Spleen (tissue), 11 donors: ENCODE measurements around the gene DPEP2. TPM values are rescaled to one million over a fixed set of nuclear protein-coding genes. Genes with fewer than 3 reads are reported as not detected.
"Not testable (repeated sequence)": the region's sequence is repeated elsewhere in the genome, so short reads cannot be mapped to it uniquely, and the experiment has no call there.

Experiments
- DNase-seq: peaks from one replicate; pipeline ENCODE4 v3.0.0-alpha.2; 2020
- H3K27ac ChIP-seq, 8 donors: fragments of 200-600 bp; sonication (generic) in 7 of 8; 1 replicate in 4 of 8; 2 replicates in 4 of 8; pipeline versions ENCODE4 v1.5.0 to v1.8.0; 2016 to 2021; ENCODE audit warnings: inconsistent platforms in 4 of 8, mild to moderate bottlenecking in 4 of 8, moderate library complexity in 1 of 8
- H3K27me3 ChIP-seq, 7 donors: fragments of 200-600 bp; sonication (generic) in 6 of 7; replicated peaks in 1 of 7; 1 replicate in 4 of 7; 2 replicates in 3 of 7; pipeline versions ENCODE4 v1.5.0 to v1.8.0; 2016 to 2021; ENCODE audit warnings: inconsistent platforms in 3 of 7, mild to moderate bottlenecking in 1 of 7
- H3K36me3 ChIP-seq, 6 donors: fragments of 200-600 bp; sonication (generic) in 5 of 6; 1 replicate in 4 of 6; 2 replicates in 2 of 6; pipeline versions ENCODE4 v1.5.0 to v1.8.0; 2016 to 2021; ENCODE audit warnings: inconsistent platforms in 2 of 6
- H3K4me1 ChIP-seq, 6 donors: fragments of 200-600 bp; sonication (generic) in 5 of 6; 1 replicate in 3 of 6; 2 replicates in 3 of 6; pipeline versions ENCODE4 v1.5.0 to v1.8.0; 2016 to 2021; ENCODE audit warnings: inconsistent platforms in 3 of 6
- H3K4me3 ChIP-seq, 8 donors: fragments of 200-600 bp; sonication (generic) in 7 of 8; 1 replicate in 4 of 8; 2 replicates in 4 of 8; pipeline versions ENCODE4 v1.5.0 to v1.8.0; 2016 to 2021; ENCODE audit warnings: inconsistent platforms in 4 of 8, mild to moderate bottlenecking in 4 of 8, moderate library complexity in 2 of 8
- H3K9me3 ChIP-seq, 8 donors: fragments of 200-600 bp; sonication (generic) in 7 of 8; 1 replicate in 4 of 8; 2 replicates in 4 of 8; pipeline versions ENCODE4 v1.5.0 to v1.8.0; 2016 to 2021; ENCODE audit warnings: inconsistent platforms in 4 of 8
- POLR2A ChIP-seq, 3 donors: fragments of 450-650 bp; IDR thresholded peaks; one replicate each; pipeline ENCODE4 v1.5.1; 2017; ENCODE audit warnings: antibody characterized with exemption in 3 of 3, mild to moderate bottlenecking in 1 of 3
- POLR2AphosphoS5 ChIP-seq, 3 donors: sonication (generic); formaldehyde crosslinking; IDR thresholded peaks; one replicate each; pipeline ENCODE4 v1.5.1; 2017; ENCODE audit warnings: antibody characterized with exemption in 3 of 3
- WGBS, 5 donors: extraction: QIAGEN DNeasy Blood & Tissue Kit in 3 of 5; methylation state at CpG; one replicate each; pipeline versions ENCODE4 v1.1.5 to v1.1.7; 2013 to 2018; 5-methylcytosine and 5-hydroxymethylcytosine counted together
- intact Hi-C: fragments of 100-400 bp; cut with DNase I; formaldehyde crosslinking; loops from one replicate; pipeline ENCODE4 v1.15.0; 2023; ENCODE audit warnings: low total_unique reads
- polyA plus RNA-seq, 3 donors: library from polyadenylated mRNA; stranded (reverse); fragments of 200-250 nt; gene quantifications; one replicate each; pipeline ENCODE4 v1.2.1, GENCODE V29; 2013
- total RNA-seq, 7 donors: library from RNA; depleted of rRNA in 3 of 7; stranded (reverse); fragments of >200 nt in 3 of 7; fragmentation: NEBNext Ultra II Directional in 4 of 7; extraction: Animal tissue kit (Norgen Biotek cat#: 25700) in 4 of 7; gene quantifications; one replicate each; pipeline versions ENCODE4 v1.1.0 to v1.2.1, GENCODE V29; 2016 to 2021
- TF ChIP-seq, protein P1 (sequence below), 11 experiments: fragments of 200-600 bp in 7 of 11; fragments of 450-650 bp in 4 of 11; sonication (generic) in 4 of 11; IDR thresholded peaks in 8 of 11; conservative IDR thresholded peaks in 3 of 11; 1 replicate in 7 of 11; 2 replicates in 4 of 11; pipeline versions ENCODE4 v1.4.0 to v1.8.0; 2016 to 2021; ENCODE audit warnings: antibody characterized with exemption in 11 of 11, inconsistent platforms in 4 of 11, mild to moderate bottlenecking in 1 of 11
- donor health status: healthy with polysubstance abuse.
- donor health status: DM: no; HTN: no; CAD: no; lungs with moderate emphysema.
- donor health status: DM: no; HTN: no; CAD: no.
- donor health status: Bipolar disorder and iron deficiency.
- donor health status: healthy.
- donor health status: DM: no; HTN: no; CAD: no.
- donor health status: DM: yes; HTN: yes; CAD: no.

Gene DPEP2
- total and polyA plus RNA-seq, 10 donors: 18.6 to 79.6 (median 29.3) TPM

DNA sequence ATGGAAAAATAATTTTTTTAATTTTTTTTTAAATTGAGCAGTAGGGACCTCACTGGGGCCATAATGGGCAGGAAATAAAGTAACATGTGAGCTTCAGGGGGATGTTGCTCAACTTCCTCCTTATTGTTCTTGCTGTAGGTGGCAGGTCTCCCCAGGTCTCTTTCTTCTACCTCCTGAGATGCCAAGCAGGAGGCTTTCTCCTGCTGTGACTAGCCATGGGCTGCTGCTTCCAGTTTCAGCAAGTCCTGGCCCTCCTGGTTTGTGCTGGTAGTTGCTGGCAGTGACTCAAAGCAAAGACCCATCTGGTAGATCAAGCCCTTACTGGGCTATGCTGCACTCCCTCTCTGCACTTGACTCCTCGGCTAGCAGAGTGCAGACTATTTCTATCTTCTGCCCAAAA lies 14.2 kb upstream of the DPEP2 start:
- TF ChIP-seq, protein P1, sequence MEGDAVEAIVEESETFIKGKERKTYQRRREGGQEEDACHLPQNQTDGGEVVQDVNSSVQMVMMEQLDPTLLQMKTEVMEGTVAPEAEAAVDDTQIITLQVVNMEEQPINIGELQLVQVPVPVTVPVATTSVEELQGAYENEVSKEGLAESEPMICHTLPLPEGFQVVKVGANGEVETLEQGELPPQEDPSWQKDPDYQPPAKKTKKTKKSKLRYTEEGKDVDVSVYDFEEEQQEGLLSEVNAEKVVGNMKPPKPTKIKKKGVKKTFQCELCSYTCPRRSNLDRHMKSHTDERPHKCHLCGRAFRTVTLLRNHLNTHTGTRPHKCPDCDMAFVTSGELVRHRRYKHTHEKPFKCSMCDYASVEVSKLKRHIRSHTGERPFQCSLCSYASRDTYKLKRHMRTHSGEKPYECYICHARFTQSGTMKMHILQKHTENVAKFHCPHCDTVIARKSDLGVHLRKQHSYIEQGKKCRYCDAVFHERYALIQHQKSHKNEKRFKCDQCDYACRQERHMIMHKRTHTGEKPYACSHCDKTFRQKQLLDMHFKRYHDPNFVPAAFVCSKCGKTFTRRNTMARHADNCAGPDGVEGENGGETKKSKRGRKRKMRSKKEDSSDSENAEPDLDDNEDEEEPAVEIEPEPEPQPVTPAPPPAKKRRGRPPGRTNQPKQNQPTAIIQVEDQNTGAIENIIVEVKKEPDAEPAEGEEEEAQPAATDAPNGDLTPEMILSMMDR (IDR thresholded peaks at IDR 0.05 in 8 of 11, conservative IDR thresholded peaks at IDR 0.05 in 3 of 11): no peak
- TF ChIP-seq POLR2A (IDR thresholded peaks at IDR 0.05): no peak
- no peak for TF ChIP-seq POLR2AphosphoS5 (IDR thresholded peaks at IDR 0.05)
- no peaks in the 10 kb centered on the region for H3K27me3 ChIP-seq
- no peaks in the 10 kb centered on the region for H3K9me3 ChIP-seq
- intact Hi-C loops: no loop called here
- no peaks in the 10 kb centered on the region for H3K36me3 ChIP-seq
- peak overlapping the region in 1 of 8 donors; percentile 52 for H3K4me3 ChIP-seq
- no peak for DNase-seq
- 30 to 73% (median 42%) methylated on average over 1 of the region's 1 CpG for WGBS, 5 donors
- H3K27ac ChIP-seq: peak overlapping the region in 7 of 8 donors; percentile 54 to 90 (median 80)
- peaks cover 0 to 28% (median 9%) of the 10 kb centered on the region in 6 donors for H3K4me1 ChIP-seq

DNA sequence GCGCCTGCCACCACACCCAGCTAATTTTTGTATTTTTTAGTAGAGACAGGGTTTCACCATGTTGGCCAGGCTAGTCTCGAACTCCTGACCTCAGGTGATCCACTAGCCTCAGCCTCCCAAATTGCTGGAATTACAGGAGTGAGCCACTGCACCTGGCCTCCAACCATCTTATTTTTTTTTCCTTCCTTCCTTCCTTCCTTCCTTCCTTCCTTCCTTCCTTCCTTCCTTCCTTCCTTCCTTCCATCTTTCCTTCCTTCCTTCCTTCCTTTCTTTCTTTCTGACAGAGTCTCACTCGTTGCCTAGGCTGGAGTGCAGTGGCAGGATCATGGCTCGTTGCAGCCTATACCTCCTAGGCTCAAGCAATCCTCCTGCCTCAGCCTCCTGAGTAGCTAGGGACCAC lies 10.6 kb upstream of the DPEP2 start:
- H3K27me3 ChIP-seq, H3K36me3 ChIP-seq, intact Hi-C loops, H3K9me3 ChIP-seq, DNase-seq, H3K4me3 ChIP-seq, H3K27ac ChIP-seq: not testable (repeated sequence)
- 66 to 85% (median 78%) methylated on average over 4 of the region's 4 CpGs for WGBS, 5 donors
- H3K4me1 ChIP-seq: peaks cover 0 to 62% (median 30%) of the 10 kb centered on the region in 6 donors

DNA sequence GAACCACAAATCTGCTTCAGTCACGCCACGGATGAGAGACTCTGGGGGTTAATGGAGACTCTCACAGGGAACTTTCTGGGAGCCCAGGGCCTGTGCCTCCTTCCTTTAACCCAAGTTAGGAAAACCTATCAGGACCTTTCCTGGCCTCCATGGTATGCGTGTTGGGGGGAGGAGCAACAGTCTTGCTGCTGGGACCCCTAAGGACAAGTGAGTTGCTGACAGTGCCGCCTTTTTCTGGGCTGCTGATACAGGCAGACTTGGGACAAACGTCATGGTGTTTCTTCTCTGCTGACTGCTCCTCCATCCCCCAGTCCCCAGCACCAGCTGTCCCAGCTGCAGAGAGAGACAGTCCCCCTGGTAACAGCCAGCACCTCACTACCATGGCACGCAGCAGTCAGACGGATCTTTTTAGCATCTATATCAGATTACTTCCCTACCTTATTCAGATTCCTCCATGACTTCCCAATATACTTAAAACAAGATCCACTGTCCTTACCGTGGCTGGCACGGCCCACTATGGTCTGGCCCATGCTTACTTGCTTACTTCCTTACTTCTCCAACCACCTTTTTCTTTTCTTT lies 10.0 kb upstream of the DPEP2 start:
- H3K4me1 ChIP-seq: peaks cover 0 to 63% (median 36%) of the 10 kb centered on the region in 6 donors
- intact Hi-C loops: no loop called here
- TF ChIP-seq POLR2AphosphoS5 (IDR thresholded peaks at IDR 0.05) (no peak), POLR2A (IDR thresholded peaks at IDR 0.05) (no peak)
- TF ChIP-seq, protein P1 (IDR thresholded peaks at IDR 0.05 in 8 of 11, conservative IDR thresholded peaks at IDR 0.05 in 3 of 11): no peak
- no peak for DNase-seq
- H3K36me3 ChIP-seq: no peaks in the 10 kb centered on the region
- no peak overlapping the region for H3K4me3 ChIP-seq
- H3K9me3 ChIP-seq: no peaks in the 10 kb centered on the region
- peak overlapping the region in 1 of 8 donors; percentile 96 for H3K27ac ChIP-seq
- H3K27me3 ChIP-seq: no peaks in the 10 kb centered on the region
- 81 to 88% (median 84%) methylated on average over 9 of the region's 9 CpGs for WGBS, 5 donors

DNA sequence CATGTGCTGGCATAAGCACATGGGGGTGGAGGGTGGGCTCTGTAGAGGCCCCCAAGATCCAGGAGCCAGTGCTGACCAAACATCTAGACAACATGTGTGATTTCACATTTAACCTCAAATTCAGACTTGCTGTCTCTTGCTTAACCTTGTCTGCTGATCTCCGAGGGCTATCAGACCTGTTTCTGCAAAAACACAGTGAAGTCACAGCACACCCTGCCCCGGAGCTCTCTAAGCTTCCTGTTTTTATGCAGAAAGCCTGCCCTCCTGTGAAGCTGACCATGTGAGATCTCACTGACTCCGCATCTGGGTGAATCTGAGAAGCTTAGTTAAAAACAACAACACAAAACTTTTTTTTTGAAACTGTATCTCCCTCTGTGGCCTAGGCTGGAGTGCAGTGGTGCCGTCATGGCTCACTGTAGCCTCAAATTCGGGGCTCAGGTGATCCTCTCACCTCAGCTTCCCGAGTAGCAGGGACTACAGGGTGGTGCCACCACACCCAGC lies 6.6 kb upstream of the DPEP2 start:
- intact Hi-C loops: no loop called here
- peak overlapping the region; percentile 86 to 96 (median 92) for H3K27ac ChIP-seq
- no peaks in the 10 kb centered on the region for H3K27me3 ChIP-seq
- 21 to 24% (median 22%) methylated on average over 6 of the region's 6 CpGs for WGBS, 5 donors
- peak; percentile 91 for DNase-seq
- H3K4me1 ChIP-seq: peaks cover 4 to 66% (median 33%) of the 10 kb centered on the region in 6 donors
- H3K9me3 ChIP-seq: no peaks in the 10 kb centered on the region
- TF ChIP-seq POLR2AphosphoS5 (IDR thresholded peaks at IDR 0.05) (peak in 2 of 3 donors; percentile 33 to 86), POLR2A (IDR thresholded peaks at IDR 0.05) (no peak)
- no peaks in the 10 kb centered on the region for H3K36me3 ChIP-seq
- H3K4me3 ChIP-seq: peak overlapping the region in 1 of 8 donors; percentile 57

DNA sequence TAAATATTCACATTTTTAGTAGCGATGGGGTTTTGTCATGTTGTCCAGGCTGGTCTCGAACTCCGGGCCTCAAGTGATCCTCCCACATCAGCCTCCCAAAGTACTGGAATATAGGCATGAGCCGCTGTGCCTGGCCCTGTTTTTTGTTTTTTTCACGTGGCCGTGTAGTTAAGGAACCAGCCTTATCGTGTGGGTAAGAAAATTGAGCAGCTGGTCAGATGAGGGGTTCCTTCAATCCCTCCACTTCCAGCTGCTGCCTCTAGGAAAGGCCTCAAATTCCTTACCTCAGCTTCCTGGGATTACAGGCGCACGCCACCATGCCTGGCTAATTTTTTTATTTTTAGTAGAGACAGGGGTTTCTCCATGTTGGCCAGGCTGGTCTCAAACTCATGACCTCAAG lies 5.9 kb upstream of the DPEP2 start:
- intact Hi-C loops: no loop called here

More for the DNA sequence above, 5.9 kb upstream of the DPEP2 start:
- Histone ChIP-seq H3K9me3 (no peaks in the 10 kb centered on the region), H3K27ac (peak overlapping the region; percentile 86 to 96 (median 92)), H3K27me3 (no peaks in the 10 kb centered on the region), H3K4me1 (peaks cover 10 to 72% (median 39%) of the 10 kb centered on the region in 6 donors), H3K36me3 (no peaks in the 10 kb centered on the region), H3K4me3 (peak overlapping the region in 1 of 8 donors; percentile 57)
- no peak for DNase-seq
- TF ChIP-seq, protein P1 (IDR thresholded peaks at IDR 0.05 in 8 of 11, conservative IDR thresholded peaks at IDR 0.05 in 3 of 11): no peak
- TF ChIP-seq POLR2AphosphoS5 (IDR thresholded peaks at IDR 0.05): no peak
- no peak for TF ChIP-seq POLR2A (IDR thresholded peaks at IDR 0.05)
- 84 to 91% (median 87%) methylated on average over 9 of the region's 9 CpGs for WGBS, 5 donors
